HFFc6 (cell line): Measurements from ENCODE around the gene CCDC57. TPM values are rescaled to one million over a fixed set of nuclear protein-coding genes. Genes with fewer than 3 reads are reported as not detected.

Source experiments
- DNase-seq: peaks from one replicate; pipeline ENCODE4 v3.0.0-alpha.2; 2018
- H3K27ac Mint-ChIP-seq: 2 replicates; pipeline ENCODE4 v1.8.0; 2020; ENCODE audit warnings: mild to moderate bottlenecking, mixed read lengths
- H3K27me3 Mint-ChIP-seq: 2 replicates; pipeline ENCODE4 v1.8.0; 2021; ENCODE audit warnings: mild to moderate bottlenecking, moderate library complexity, mixed read lengths; ENCODE audit not compliant: insufficient read depth
- H3K36me3 Mint-ChIP-seq: 2 replicates; pipeline ENCODE4 v1.8.0; 2021; ENCODE audit warnings: low read depth, mixed read lengths
- H3K4me1 Mint-ChIP-seq: 2 replicates; pipeline ENCODE4 v1.8.0; 2020; ENCODE audit warnings: low read depth, mixed read lengths
- H3K4me3 Mint-ChIP-seq: 2 replicates; pipeline ENCODE4 v1.8.0; 2020; ENCODE audit warnings: mild to moderate bottlenecking, moderate library complexity, mixed read lengths
- H3K9me3 Mint-ChIP-seq: 2 replicates; pipeline ENCODE4 v1.8.0; 2020; ENCODE audit warnings: mild to moderate bottlenecking, mixed read lengths
- total RNA-seq, 6 experiments: library from RNA; stranded (reverse); fragmentation: NEBNext Ultra II Directional; extraction: Animal tissue kit (Norgen Biotek cat#: 25700); gene quantifications; 2 replicates in 1 of 6; 3 replicates in 5 of 6; pipeline ENCODE4 v1.2.3, GENCODE V29; 2021
- TF ChIP-seq, protein P1 (sequence below): fragments of 200-600 bp; sonication (generic); IDR thresholded peaks from 2 replicates; pipeline ENCODE4 v1.5.0; 2021; ENCODE audit warnings: antibody characterized with exemption, mild to moderate bottlenecking

The CCDC57 gene
- total RNA-seq, 6 experiments from 2014 or later = 12.8 to 15.6 (median 13.6) TPM

DNA sequence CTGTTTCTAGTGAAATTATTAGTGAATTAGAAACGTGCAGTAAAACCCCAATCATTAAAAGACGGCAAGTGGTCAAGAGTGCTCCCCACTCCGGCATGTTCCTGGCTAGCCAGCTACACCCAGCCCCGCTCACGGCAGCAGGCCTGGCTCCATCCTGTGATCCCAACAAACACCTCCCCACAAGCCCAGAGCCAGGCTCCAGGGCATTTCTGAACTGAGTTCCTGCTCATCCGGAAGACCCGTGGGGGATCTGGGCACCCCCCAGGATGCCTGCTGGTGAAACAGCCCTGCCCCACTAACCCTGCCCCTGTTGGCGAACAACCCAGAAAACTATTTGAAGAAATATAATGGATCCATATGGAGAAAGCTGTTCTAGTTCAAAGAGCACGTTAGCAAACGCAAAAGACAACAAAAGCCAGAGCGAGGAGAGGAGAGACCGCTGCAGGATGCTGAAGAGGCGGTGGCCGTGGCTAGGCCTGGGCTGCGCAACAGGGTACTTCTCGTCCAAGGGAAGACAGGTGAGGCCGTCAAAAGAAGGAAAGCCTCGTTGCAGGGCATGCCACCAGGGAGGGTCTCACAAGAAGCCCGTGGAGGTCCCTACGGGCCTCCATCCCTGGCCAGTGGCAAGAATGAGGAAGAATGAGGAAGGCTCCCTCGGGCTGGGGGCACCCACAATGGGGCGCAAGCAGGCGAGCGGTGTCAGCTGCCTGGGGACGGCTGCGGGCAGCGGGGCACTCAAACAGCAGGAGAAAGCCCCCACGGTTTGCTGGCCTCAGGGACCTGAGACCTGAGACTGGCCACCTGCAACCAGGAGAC is 35.4 kb upstream of the CCDC57 start:
- Mint-ChIP-seq H3K27me3 (peaks cover 96% of the 10 kb centered on the region), H3K27ac (peak overlapping the region; percentile 85), H3K4me3 (peak overlapping the region; percentile 42), H3K9me3 (peaks cover 65% of the 10 kb centered on the region), H3K36me3 (peaks cover 76% of the 10 kb centered on the region), H3K4me1 (peaks cover 39% of the 10 kb centered on the region)
- DNase-seq = no peak
- TF ChIP-seq, protein P1, sequence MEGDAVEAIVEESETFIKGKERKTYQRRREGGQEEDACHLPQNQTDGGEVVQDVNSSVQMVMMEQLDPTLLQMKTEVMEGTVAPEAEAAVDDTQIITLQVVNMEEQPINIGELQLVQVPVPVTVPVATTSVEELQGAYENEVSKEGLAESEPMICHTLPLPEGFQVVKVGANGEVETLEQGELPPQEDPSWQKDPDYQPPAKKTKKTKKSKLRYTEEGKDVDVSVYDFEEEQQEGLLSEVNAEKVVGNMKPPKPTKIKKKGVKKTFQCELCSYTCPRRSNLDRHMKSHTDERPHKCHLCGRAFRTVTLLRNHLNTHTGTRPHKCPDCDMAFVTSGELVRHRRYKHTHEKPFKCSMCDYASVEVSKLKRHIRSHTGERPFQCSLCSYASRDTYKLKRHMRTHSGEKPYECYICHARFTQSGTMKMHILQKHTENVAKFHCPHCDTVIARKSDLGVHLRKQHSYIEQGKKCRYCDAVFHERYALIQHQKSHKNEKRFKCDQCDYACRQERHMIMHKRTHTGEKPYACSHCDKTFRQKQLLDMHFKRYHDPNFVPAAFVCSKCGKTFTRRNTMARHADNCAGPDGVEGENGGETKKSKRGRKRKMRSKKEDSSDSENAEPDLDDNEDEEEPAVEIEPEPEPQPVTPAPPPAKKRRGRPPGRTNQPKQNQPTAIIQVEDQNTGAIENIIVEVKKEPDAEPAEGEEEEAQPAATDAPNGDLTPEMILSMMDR = no peak

DNA sequence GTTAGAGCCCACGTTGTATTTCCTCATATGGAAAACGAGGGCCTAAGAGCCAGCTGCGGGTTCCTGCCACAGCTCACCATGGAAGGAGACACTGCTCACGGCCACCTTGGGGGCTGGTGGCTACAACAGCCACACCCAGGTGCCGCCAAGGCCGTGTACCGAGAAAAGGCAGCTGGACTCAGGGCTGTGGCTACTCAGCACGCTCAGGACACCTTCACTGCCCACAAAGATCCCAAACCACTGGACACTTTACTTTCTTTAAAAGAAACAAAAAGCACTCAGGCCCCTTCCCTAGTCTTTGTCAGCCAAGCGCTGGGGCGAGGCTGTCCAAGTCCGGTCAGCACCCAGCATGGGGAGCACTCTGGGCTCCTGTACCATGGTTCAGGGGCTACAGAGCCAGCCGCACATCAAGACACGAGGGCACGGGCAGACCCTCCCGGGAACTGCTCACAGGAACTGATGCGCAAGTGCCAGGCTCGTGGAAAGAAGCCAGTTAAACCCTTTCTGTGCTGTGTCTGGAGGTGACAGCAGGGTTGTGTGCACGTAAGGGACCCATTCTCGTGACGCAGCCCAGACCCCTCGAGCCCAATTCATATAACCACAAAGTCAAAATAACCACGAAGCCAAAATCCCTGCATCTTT is 34.7 kb upstream of the CCDC57 start:
- Mint-ChIP-seq H3K27ac (peak overlapping the region; percentile 85), H3K36me3 (peaks cover 74% of the 10 kb centered on the region), H3K27me3 (peaks cover 96% of the 10 kb centered on the region), H3K4me1 (peaks cover 46% of the 10 kb centered on the region), H3K4me3 (peak overlapping the region; percentile 42), H3K9me3 (peaks cover 59% of the 10 kb centered on the region)
- DNase-seq = no peak
- TF ChIP-seq, protein P1 = no peak

DNA sequence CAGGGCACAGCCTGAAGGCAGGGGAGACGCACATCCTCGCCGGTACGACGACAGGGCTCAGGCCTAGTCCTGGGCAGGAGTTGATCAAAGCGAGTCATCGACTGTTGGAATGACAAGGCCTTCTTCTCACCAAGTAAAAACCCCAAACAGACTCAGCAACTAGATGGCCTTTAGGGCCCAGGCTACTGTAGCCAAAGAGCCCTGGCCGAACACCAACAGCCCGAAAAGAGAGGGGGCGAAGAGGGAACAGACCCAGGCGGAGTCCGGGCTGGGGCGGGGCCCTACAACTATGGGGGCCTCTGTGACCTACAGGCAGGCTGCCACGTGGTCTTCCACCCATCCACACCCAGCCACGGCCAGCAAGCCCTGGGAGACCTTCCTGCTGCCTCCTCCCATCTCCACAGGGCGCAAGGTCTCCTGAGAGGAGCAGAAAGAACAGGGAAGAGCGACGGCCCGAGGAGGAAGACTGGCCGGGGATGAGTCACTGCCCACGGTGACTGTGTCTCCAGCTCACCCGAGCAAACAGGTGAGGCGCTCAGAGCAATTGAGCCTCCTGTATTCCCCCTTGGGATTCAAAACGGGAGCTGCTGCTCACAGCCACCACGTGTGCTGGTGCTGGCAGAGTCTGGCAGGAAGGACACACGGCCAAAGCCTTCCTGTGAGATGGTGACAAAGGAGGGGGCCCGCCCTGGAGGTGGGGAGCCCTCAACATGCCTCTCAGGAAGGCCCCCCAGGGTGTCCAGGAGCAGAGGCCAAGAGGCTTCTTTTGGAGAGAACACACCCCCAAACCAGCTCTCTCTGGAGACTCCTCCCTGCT is 33.9 kb upstream of the CCDC57 start:
- TF ChIP-seq, protein P1 = no peak
- peaks cover 50% of the 10 kb centered on the region for H3K4me1 Mint-ChIP-seq
- peaks cover 91% of the 10 kb centered on the region for H3K27me3 Mint-ChIP-seq
- H3K27ac Mint-ChIP-seq = peak overlapping the region; percentile 85
- DNase-seq = peak; percentile 64
- H3K4me3 Mint-ChIP-seq = peak overlapping the region; percentile 65; the same call in 1 of the 2 replicates
- H3K9me3 Mint-ChIP-seq = peaks cover 55% of the 10 kb centered on the region
- H3K36me3 Mint-ChIP-seq = peaks cover 68% of the 10 kb centered on the region

DNA sequence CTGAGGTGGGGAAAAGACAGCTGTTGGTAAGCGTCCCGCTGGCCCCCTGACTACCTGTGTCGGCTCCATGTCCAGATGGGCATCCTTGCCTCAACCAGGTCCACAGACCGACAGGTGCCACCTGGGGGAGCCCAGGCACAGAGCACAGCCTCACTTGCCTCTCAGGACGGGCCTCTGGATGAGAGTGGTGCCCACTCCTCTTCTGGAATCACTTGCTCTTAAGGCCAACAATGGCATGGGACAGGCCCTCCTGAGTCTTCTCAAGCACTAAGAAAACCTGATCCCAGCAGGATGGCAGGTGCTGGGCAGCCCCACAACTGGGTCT is 33.4 kb upstream of the CCDC57 start:
- peaks cover 91% of the 10 kb centered on the region for H3K27me3 Mint-ChIP-seq
- peak overlapping the region; percentile 85 for H3K27ac Mint-ChIP-seq
- H3K36me3 Mint-ChIP-seq = peaks cover 62% of the 10 kb centered on the region
- peak overlapping the region; percentile 65; the same call in 1 of the 2 replicates for H3K4me3 Mint-ChIP-seq
- H3K9me3 Mint-ChIP-seq = peaks cover 52% of the 10 kb centered on the region
- peaks cover 56% of the 10 kb centered on the region for H3K4me1 Mint-ChIP-seq
- TF ChIP-seq, protein P1 = no peak
- no peak for DNase-seq
